ENCODE results near the gene FBXO10.

DNA sequence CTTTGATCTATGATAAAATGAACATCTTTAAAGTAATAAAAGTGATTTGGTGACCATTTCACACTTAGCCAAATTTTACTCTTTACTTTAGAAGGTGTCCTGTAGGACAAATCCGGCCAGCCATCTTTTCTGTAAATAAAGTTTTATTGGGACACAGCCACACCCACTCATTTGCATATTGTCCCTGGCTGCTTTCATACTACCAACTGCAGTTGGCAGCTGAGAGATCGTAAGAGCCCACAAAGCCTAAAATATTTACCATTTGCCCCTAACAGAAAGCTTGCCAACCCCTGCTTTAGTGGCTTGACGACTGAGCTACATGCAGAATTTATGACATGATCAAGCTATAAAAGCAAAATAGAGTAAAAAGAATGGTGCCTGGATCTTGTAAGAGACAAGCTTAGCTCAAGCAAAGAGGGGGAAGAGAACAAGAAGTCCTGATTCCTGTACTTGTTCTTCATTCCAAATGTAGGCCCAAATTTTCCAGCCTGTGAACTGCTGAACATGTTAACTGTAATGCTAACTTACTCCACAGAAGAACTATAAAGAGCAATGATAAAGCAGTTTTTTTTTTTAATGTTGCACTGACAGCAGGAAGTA, 7.4 kb upstream of the FBXO10 start:
- TF ChIP-seq, protein P1, sequence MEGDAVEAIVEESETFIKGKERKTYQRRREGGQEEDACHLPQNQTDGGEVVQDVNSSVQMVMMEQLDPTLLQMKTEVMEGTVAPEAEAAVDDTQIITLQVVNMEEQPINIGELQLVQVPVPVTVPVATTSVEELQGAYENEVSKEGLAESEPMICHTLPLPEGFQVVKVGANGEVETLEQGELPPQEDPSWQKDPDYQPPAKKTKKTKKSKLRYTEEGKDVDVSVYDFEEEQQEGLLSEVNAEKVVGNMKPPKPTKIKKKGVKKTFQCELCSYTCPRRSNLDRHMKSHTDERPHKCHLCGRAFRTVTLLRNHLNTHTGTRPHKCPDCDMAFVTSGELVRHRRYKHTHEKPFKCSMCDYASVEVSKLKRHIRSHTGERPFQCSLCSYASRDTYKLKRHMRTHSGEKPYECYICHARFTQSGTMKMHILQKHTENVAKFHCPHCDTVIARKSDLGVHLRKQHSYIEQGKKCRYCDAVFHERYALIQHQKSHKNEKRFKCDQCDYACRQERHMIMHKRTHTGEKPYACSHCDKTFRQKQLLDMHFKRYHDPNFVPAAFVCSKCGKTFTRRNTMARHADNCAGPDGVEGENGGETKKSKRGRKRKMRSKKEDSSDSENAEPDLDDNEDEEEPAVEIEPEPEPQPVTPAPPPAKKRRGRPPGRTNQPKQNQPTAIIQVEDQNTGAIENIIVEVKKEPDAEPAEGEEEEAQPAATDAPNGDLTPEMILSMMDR (IDR thresholded peaks at IDR 0.05; ENCODE audit: low read depth, low read length): no peak
- TF ChIP-seq POLR2A (IDR thresholded peaks at IDR 0.05; ENCODE audit: extremely low read depth, insufficient read length): no peak

Measured in NB4 (cell line).